Activated CD8-positive, alpha-beta T cell treated with anti-CD3 and anti-CD28 coated beads, Interleukin-2, amount 10 ng/mL, durations not matched to agents 7 days and 5 days (primary cell): ENCODE data around the gene RHOV. TPM values are rescaled to one million over a fixed set of nuclear protein-coding genes. Genes with fewer than 3 reads are reported as not detected.

ENCODE experiments used
- ATAC-seq: fragments of 150-1000 bp; cut with Tn5 transposase; one replicate; pipeline ENCODE4 v1.10.0; 2021; ENCODE audit warnings: moderate library complexity
- CTCF ChIA-PET: fragments of 350-600 bp; sonication (Branson Sonifier 250); formaldehyde crosslinking; loops from one replicate; lab custom pipeline; 2021; ENCODE audit warnings: antibody characterized with exemption; lab: Charles Lee
- POLR2A ChIA-PET: fragments of 350-600 bp; sonication (Branson Sonifier 250); formaldehyde crosslinking; loops from one replicate; lab custom pipeline; 2021; ENCODE audit warnings: antibody characterized with exemption; lab: Charles Lee
- DNase-seq: peaks from one replicate; pipeline ENCODE4 v3.0.0-alpha.2; 2020
- H3K27ac Mint-ChIP-seq: one replicate; pipeline ENCODE4 v1.8.0; 2021; ENCODE audit warnings: mild to moderate bottlenecking, mixed read lengths
- H3K27me3 Mint-ChIP-seq: one replicate; pipeline ENCODE4 v1.8.0; 2021; ENCODE audit warnings: low read depth, mixed read lengths
- H3K36me3 Mint-ChIP-seq: one replicate; pipeline ENCODE4 v1.8.0; 2021; ENCODE audit warnings: low read depth, mixed read lengths
- H3K4me1 Mint-ChIP-seq: one replicate; pipeline ENCODE4 v1.8.0; 2021; ENCODE audit warnings: low read depth, mixed read lengths
- H3K4me3 Mint-ChIP-seq: one replicate; pipeline ENCODE4 v1.8.0; 2021; ENCODE audit warnings: mild to moderate bottlenecking, mixed read lengths
- H3K9me3 Mint-ChIP-seq: one replicate; pipeline ENCODE4 v1.8.0; 2022; ENCODE audit warnings: mixed read lengths; ENCODE audit not compliant: insufficient read depth
- total RNA-seq, 2 experiments: library from RNA; stranded (reverse); gene quantifications; one replicate each; pipeline ENCODE4 v1.2.3, GENCODE V29; 2021

Gene RHOV
- total RNA-seq, 2 experiments from 2014 or later: not detected

- peaks cover 31% of the 10 kb centered on the region for H3K27me3 Mint-ChIP-seq
- peaks cover 28% of the 10 kb centered on the region for H3K4me1 Mint-ChIP-seq
- H3K36me3 Mint-ChIP-seq: no peaks in the 10 kb centered on the region
- no peaks in the 10 kb centered on the region for H3K9me3 Mint-ChIP-seq
- ChIA-PET POLR2A (interaction anchor here (0.8 kb wide), 1 partner anchor 29 kb away, joined by 3 read pairs; no protein-coding TSS in a partner anchor), CTCF (interaction anchor here (1.1 to 9.3 kb wide), 5 partner anchors 14 to 61 kb away, joined by 3 to 79 read pairs (median 10); partner anchors contain the start of gene VPS18)
- ATAC-seq (peak; percentile 72), DNase-seq (peak; percentile 50)
- no peak within 1 kb of the TSS for H3K27ac Mint-ChIP-seq
- H3K4me3 Mint-ChIP-seq: peak within 1 kb of the TSS; percentile 79
Observed at GRCh38 chr15:40843885-40844695, 29.9 kb downstream of the RHOV start, which contains the start of gene SPINT1. Gene SPINT1, plus strand, starts transcription at chr15:40844048. Its CDS starts 507 bp downstream, at chr15:40844555.

GRCh38 chr15:40843261-40843884 lies 30.7 kb downstream of the RHOV start:
- Mint-ChIP-seq H3K4me1 (peaks cover 28% of the 10 kb centered on the region), H3K36me3 (no peaks in the 10 kb centered on the region), H3K27me3 (peaks cover 31% of the 10 kb centered on the region), H3K4me3 (peak overlapping the region; percentile 64), H3K9me3 (no peaks in the 10 kb centered on the region), H3K27ac (no peak overlapping the region)
- ChIA-PET POLR2A (interaction anchor here (0.8 kb wide), 1 partner anchor 28 kb away, joined by 3 read pairs; no protein-coding TSS in a partner anchor), CTCF (interaction anchor here (3.0 to 9.3 kb wide), 3 partner anchors 15 to 52 kb away, joined by 10 to 79 read pairs (median 18); partner anchors contain the start of gene VPS18)
- ATAC-seq: no peak
- no peak for DNase-seq

- no peak for ATAC-seq
- peaks cover 19% of the 10 kb centered on the region for H3K4me1 Mint-ChIP-seq
- H3K27ac Mint-ChIP-seq: no peak overlapping the region
- POLR2A ChIA-PET: no interaction called here
- no peak overlapping the region for H3K4me3 Mint-ChIP-seq
- DNase-seq: no peak
- H3K9me3 Mint-ChIP-seq: no peaks in the 10 kb centered on the region
- peaks cover 31% of the 10 kb centered on the region for H3K27me3 Mint-ChIP-seq
- CTCF ChIA-PET: interaction anchor here (1.5 kb wide), 1 partner anchor 10 kb away, joined by 3 read pairs; no protein-coding TSS in a partner anchor
- H3K36me3 Mint-ChIP-seq: no peaks in the 10 kb centered on the region
Observed at GRCh38 chr15:40841741-40842140, 32.3 kb downstream of the RHOV start.

- H3K9me3 Mint-ChIP-seq: no peaks in the 10 kb centered on the region
- ATAC-seq: no peak
- no peak overlapping the region for H3K27ac Mint-ChIP-seq
Observed at GRCh38 chr15:40838756-40839155, 35.3 kb downstream of the RHOV start.

GRCh38 chr15:40836020-40836419 lies 38.0 kb downstream of the RHOV start:
- H3K27me3 Mint-ChIP-seq: peaks cover 8% of the 10 kb centered on the region
- no peak for DNase-seq
- ChIA-PET POLR2A (no interaction called here), CTCF (interaction anchor here (1.0 to 1.2 kb wide), 2 partner anchors 21 to 186 kb away, joined by 3 read pairs; no protein-coding TSS in a partner anchor)
- no peak overlapping the region for H3K4me3 Mint-ChIP-seq
- H3K36me3 Mint-ChIP-seq: no peaks in the 10 kb centered on the region
- no peak for ATAC-seq
- H3K9me3 Mint-ChIP-seq: no peaks in the 10 kb centered on the region
- H3K4me1 Mint-ChIP-seq: no peaks in the 10 kb centered on the region
- H3K27ac Mint-ChIP-seq: no peak overlapping the region

More at GRCh38 chr15:40838756-40839155, 35.3 kb downstream of the RHOV start:
- Mint-ChIP-seq H3K4me1 (peaks cover 4% of the 10 kb centered on the region), H3K27me3 (peaks cover 23% of the 10 kb centered on the region), H3K36me3 (no peaks in the 10 kb centered on the region), H3K4me3 (no peak overlapping the region)
- ChIA-PET POLR2A (interaction anchor here (0.8 kb wide), 1 partner anchor 9 kb away, joined by 3 read pairs; no protein-coding TSS in a partner anchor), CTCF (interaction anchor here (1.7 to 3.4 kb wide), 2 partner anchors 20 to 56 kb away, joined by 5 to 10 read pairs; partner anchors contain the start of gene VPS18)
- no peak for DNase-seq

GRCh38 chr15:40832903-40833302 lies 41.1 kb downstream of the RHOV start:
- CTCF ChIA-PET: interaction anchor here (1.7 kb wide), 1 partner anchor 26 kb away, joined by 4 read pairs; no protein-coding TSS in a partner anchor
- Mint-ChIP-seq H3K4me1 (no peaks in the 10 kb centered on the region), H3K27ac (no peak overlapping the region), H3K27me3 (peaks cover 5% of the 10 kb centered on the region), H3K9me3 (no peaks in the 10 kb centered on the region), H3K4me3 (no peak overlapping the region), H3K36me3 (no peaks in the 10 kb centered on the region)
- no peak for ATAC-seq
- POLR2A ChIA-PET: no interaction called here
- DNase-seq: no peak

- Mint-ChIP-seq H3K4me1 (no peaks in the 10 kb centered on the region), H3K9me3 (no peaks in the 10 kb centered on the region), H3K27ac (no peak overlapping the region), H3K36me3 (no peaks in the 10 kb centered on the region), H3K4me3 (no peak overlapping the region), H3K27me3 (peaks cover 5% of the 10 kb centered on the region)
- ATAC-seq (no peak), DNase-seq (no peak)
- ChIA-PET CTCF (interaction anchor here (1.4 to 1.7 kb wide), 2 partner anchors 27 to 49 kb away, joined by 3 to 4 read pairs; no protein-coding TSS in a partner anchor), POLR2A (no interaction called here)
Observed at GRCh38 chr15:40831861-40832260, 42.2 kb downstream of the RHOV start.

GRCh38 chr15:40830884-40831283 lies 43.1 kb downstream of the RHOV start:
- H3K4me1 Mint-ChIP-seq: no peaks in the 10 kb centered on the region
- POLR2A ChIA-PET: no interaction called here
- no peak for ATAC-seq
- CTCF ChIA-PET: interaction anchor here (0.7 to 1.4 kb wide), 2 partner anchors 48 to 556 kb away, joined by 3 read pairs; no protein-coding TSS in a partner anchor
- no peak overlapping the region for H3K27ac Mint-ChIP-seq
- DNase-seq: no peak
- no peaks in the 10 kb centered on the region for H3K36me3 Mint-ChIP-seq
- peaks cover 8% of the 10 kb centered on the region for H3K27me3 Mint-ChIP-seq
- H3K4me3 Mint-ChIP-seq: no peak overlapping the region
- no peaks in the 10 kb centered on the region for H3K9me3 Mint-ChIP-seq

GRCh38 chr15:40829115-40829514 lies 44.9 kb downstream of the RHOV start:
- peaks cover 9% of the 10 kb centered on the region for H3K27me3 Mint-ChIP-seq
- DNase-seq: no peak
- ChIA-PET CTCF (interaction anchor here (0.9 to 1.0 kb wide), 2 partner anchors 29 to 63 kb away, joined by 3 read pairs; no protein-coding TSS in a partner anchor), POLR2A (no interaction called here)
- H3K9me3 Mint-ChIP-seq: no peaks in the 10 kb centered on the region
- no peak overlapping the region for H3K4me3 Mint-ChIP-seq
- no peaks in the 10 kb centered on the region for H3K4me1 Mint-ChIP-seq
- ATAC-seq: no peak
- H3K27ac Mint-ChIP-seq: no peak overlapping the region
- no peaks in the 10 kb centered on the region for H3K36me3 Mint-ChIP-seq

- H3K27ac Mint-ChIP-seq: no peak within 1 kb of the TSS
- no peaks in the 10 kb centered on the region for H3K4me1 Mint-ChIP-seq
- H3K9me3 Mint-ChIP-seq: no peaks in the 10 kb centered on the region
- POLR2A ChIA-PET: no interaction called here
- no peak within 1 kb of the TSS for H3K4me3 Mint-ChIP-seq
- ATAC-seq: no peak
- H3K36me3 Mint-ChIP-seq: no peaks in the 10 kb centered on the region
- CTCF ChIA-PET: interaction anchor here (0.9 to 1.0 kb wide), 3 partner anchors 30 to 65 kb away, joined by 3 read pairs; no protein-coding TSS in a partner anchor
- peaks cover 10% of the 10 kb centered on the region for H3K27me3 Mint-ChIP-seq
- DNase-seq: no peak
Observed at GRCh38 chr15:40828447-40829036, 45.5 kb downstream of the RHOV start, which contains the start of gene PPP1R14D. Gene PPP1R14D, minus strand, starts transcription at chr15:40828708. Its CDS starts 67 bp downstream, at chr15:40828641.
